Middle frontal gyrus (tissue), 1 donor: ENCODE data around the gene DNM3.
"Not testable (repeated sequence)": the region's sequence is repeated elsewhere in the genome, so short reads cannot be mapped to it uniquely, and the experiment has no call there.

Source experiments
- DNase-seq: peaks from one replicate; pipeline ENCODE4 v3.0.0-alpha.2; 2015; ENCODE audit warnings: low spot score; ENCODE audit errors: extremely low spot score

The DNM3 gene

GRCh38 chr1:171841050-171841910, at the start of gene DNM3:
DNM3 (plus strand) TSS chr1:171841498; CDS start chr1:171841657, 159 bp downstream.
- peak; percentile 88 for DNase-seq

- DNase-seq, result no peak
These were observed 48.5 kb upstream of the DNM3 start for GRCh38 chr1:171792656-171793369.

GRCh38 chr1:171793636-171794035, 47.7 kb upstream of the DNM3 start:
- no peak for DNase-seq

- no peak for DNase-seq
These were observed 47.2 kb upstream of the DNM3 start for GRCh38 chr1:171794085-171794484.

GRCh38 chr1:171796592-171796991, 44.7 kb upstream of the DNM3 start:
- no peak for DNase-seq

- DNase-seq, result no peak
These were observed 43.0 kb upstream of the DNM3 start for GRCh38 chr1:171798311-171798710.

- no peak for DNase-seq
These were observed 42.5 kb upstream of the DNM3 start for GRCh38 chr1:171798765-171799164.

GRCh38 chr1:171799166-171799565, 42.1 kb upstream of the DNM3 start:
- no peak for DNase-seq

GRCh38 chr1:171799698-171800097, 41.6 kb upstream of the DNM3 start:
- not testable (repeated sequence) for DNase-seq

- DNase-seq, result no peak
These were observed 41.0 kb upstream of the DNM3 start for GRCh38 chr1:171800342-171800741.

- DNase-seq, result no peak
These were observed 40.4 kb upstream of the DNM3 start for GRCh38 chr1:171800851-171801250.

- peak; percentile 63 for DNase-seq
These were observed 39.8 kb upstream of the DNM3 start for GRCh38 chr1:171801487-171801891.

- no peak for DNase-seq
These were observed 39.1 kb upstream of the DNM3 start for GRCh38 chr1:171802207-171802606.

GRCh38 chr1:171803045-171803444, 38.3 kb upstream of the DNM3 start:
- DNase-seq, result no peak

GRCh38 chr1:171803461-171804022, 37.8 kb upstream of the DNM3 start:
- DNase-seq, result no peak

GRCh38 chr1:171805395-171806115, 35.7 kb upstream of the DNM3 start:
- no peak for DNase-seq

GRCh38 chr1:171807556-171807955, 33.7 kb upstream of the DNM3 start:
- no peak for DNase-seq

- no peak for DNase-seq
These were observed 31.5 kb upstream of the DNM3 start for GRCh38 chr1:171809834-171810233.

GRCh38 chr1:171811672-171812071, 29.6 kb upstream of the DNM3 start:
- no peak for DNase-seq

GRCh38 chr1:171814692-171815091, 26.6 kb upstream of the DNM3 start:
- DNase-seq, result no peak

GRCh38 chr1:171816300-171816901, 24.9 kb upstream of the DNM3 start:
- no peak for DNase-seq
